Activated T-helper 2 cell treated with anti-CD3 and anti-CD28 coated beads, Interferon-gamma antibody, Interleukin-2, Interleukin-4, amounts not matched to agents 10 μg/mL and 5 μg/mL and 100 μg/mL, durations not matched to agents 14 hours and 24 hours and 36 hours (primary cell): ENCODE results near the gene TAF1. TPM values are rescaled to one million over a fixed set of nuclear protein-coding genes. Genes with fewer than 3 reads are reported as not detected.
"Not testable (repeated sequence)": the region's sequence is repeated elsewhere in the genome, so short reads cannot be mapped to it uniquely, and the experiment has no call there.

Experiments
- DNase-seq: peaks from one replicate; pipeline ENCODE4 v3.0.0; 2021; ENCODE audit warnings: low spot score
- H3K27ac Mint-ChIP-seq: one replicate; pipeline ENCODE4 v1.8.0; 2021; ENCODE audit warnings: mixed read lengths
- H3K27me3 Mint-ChIP-seq: one replicate; pipeline ENCODE4 v1.8.0; 2021; ENCODE audit warnings: low read depth, mixed read lengths
- H3K36me3 Mint-ChIP-seq: one replicate; pipeline ENCODE4 v1.8.0; 2021; ENCODE audit warnings: low read depth, mixed read lengths
- H3K4me1 Mint-ChIP-seq: one replicate; pipeline ENCODE4 v1.8.0; 2021; ENCODE audit warnings: low read depth, mixed read lengths
- H3K4me3 Mint-ChIP-seq: one replicate; pipeline ENCODE4 v1.8.0; 2021; ENCODE audit warnings: low read depth, mild to moderate bottlenecking, moderate library complexity, mixed read lengths
- H3K9me3 Mint-ChIP-seq: one replicate; pipeline ENCODE4 v1.8.0; 2021; ENCODE audit warnings: mixed read lengths
- intact Hi-C: fragments of 100-400 bp; cut with micrococcal nuclease; formaldehyde crosslinking; loops from one replicate; pipeline ENCODE4 v1.15.1; 2023
- total RNA-seq: library from RNA; stranded (reverse); gene quantifications from 2 replicates; pipeline ENCODE4 v1.2.3, GENCODE V29; 2022

Gene TAF1
- total RNA-seq, 1 donor from 2014 or later: 48.0 TPM

DNA sequence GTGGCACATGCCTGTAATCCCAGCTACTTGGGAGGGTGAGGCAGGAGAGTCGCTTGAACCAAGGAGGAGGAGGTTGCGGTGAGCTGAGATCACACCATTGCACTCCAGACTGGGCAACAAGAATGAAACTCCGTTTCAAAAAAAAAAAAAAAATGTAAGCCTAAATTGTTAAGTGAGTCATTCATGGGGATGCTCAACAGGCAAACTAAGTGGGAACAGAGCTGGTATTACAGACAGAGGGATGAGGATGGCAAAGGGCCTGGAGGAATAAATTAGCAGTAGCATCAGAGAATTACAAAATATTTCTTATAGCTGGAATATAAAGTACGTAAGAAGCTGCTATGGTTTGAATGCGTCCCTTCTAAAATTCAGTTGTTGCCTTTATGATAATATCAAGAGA lies 123.4 kb downstream of the TAF1 start:
- Mint-ChIP-seq H3K9me3 (no peaks in the 10 kb centered on the region), H3K4me3 (no peak overlapping the region), H3K36me3 (no peaks in the 10 kb centered on the region), H3K27ac (no peak overlapping the region), H3K4me1 (peaks cover 8% of the 10 kb centered on the region), H3K27me3 (no peaks in the 10 kb centered on the region)
- intact Hi-C loops: no loop called here
- DNase-seq: no peak

DNA sequence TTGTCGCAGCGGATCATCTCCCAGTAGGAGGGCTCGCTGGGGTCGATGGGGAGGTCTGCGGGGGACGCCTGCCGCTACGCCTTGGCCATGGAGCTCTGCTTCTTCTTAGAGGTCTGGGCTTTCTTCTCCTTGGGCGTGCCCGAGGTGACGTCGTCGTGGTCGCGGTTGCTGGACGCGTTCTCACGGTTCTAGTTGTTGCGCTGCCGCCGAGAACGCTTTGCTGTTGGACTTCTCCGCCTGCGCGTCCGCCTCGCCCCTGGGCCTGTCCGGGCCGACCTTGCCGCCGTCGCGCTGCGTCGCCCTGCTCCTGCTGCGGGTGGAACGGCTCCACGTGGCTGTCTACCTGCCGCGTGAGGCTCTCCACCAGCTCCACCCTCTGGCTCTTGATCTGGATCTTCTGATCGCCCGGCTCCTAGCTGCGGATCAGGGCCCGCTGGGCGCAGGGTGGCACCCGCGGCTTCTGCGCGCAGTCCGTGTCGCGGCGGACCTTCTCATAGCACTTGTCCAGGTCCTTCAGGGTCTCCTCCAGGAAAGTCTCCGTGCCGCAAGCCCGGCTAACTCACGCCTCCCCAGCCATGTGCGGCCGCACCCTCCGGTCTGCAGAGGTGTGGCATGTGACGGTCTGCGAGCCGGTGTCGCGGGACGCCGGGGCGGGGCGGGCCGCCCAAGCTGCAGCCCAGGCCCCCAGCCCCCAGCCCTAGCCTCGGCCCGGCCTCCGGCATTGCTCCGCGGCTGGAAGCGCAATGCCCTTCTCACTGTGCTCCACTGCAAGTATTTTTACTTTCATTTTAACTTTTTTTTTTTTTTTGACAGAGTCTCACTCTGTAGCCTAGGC lies 126.3 kb downstream of the TAF1 start:
- peaks cover 12% of the 10 kb centered on the region for H3K4me1 Mint-ChIP-seq
- intact Hi-C loops: loop anchor here (2.0 kb wide), 1 partner anchor 40 kb away; the partner anchor contains the start of gene OGT
- H3K4me3 Mint-ChIP-seq: peak overlapping the region; percentile 78
- H3K27ac Mint-ChIP-seq: peak overlapping the region; percentile 50
- H3K27me3 Mint-ChIP-seq: no peaks in the 10 kb centered on the region
- DNase-seq: peak; percentile 35
- no peaks in the 10 kb centered on the region for H3K36me3 Mint-ChIP-seq
- H3K9me3 Mint-ChIP-seq: no peaks in the 10 kb centered on the region

- Mint-ChIP-seq H3K9me3 (no peaks in the 10 kb centered on the region), H3K27ac (no peak overlapping the region), H3K36me3 (no peaks in the 10 kb centered on the region), H3K4me1 (peaks cover 10% of the 10 kb centered on the region), H3K4me3 (peak overlapping the region; percentile 78), H3K27me3 (no peaks in the 10 kb centered on the region)
- intact Hi-C loops: loop anchor here (2.0 kb wide), 1 partner anchor 40 kb away; the partner anchor contains the start of gene OGT
- DNase-seq: no peak
Measured at GRCh38 chrX:71493111-71493613, 127.0 kb downstream of the TAF1 start.

- DNase-seq, intact Hi-C loops, H3K27ac Mint-ChIP-seq, H3K36me3 Mint-ChIP-seq, H3K9me3 Mint-ChIP-seq, H3K27me3 Mint-ChIP-seq, H3K4me3 Mint-ChIP-seq: not testable (repeated sequence)
- H3K4me1 Mint-ChIP-seq: peaks cover 10% of the 10 kb centered on the region
Measured at GRCh38 chrX:71495979-71496378, 129.8 kb downstream of the TAF1 start.

DNA sequence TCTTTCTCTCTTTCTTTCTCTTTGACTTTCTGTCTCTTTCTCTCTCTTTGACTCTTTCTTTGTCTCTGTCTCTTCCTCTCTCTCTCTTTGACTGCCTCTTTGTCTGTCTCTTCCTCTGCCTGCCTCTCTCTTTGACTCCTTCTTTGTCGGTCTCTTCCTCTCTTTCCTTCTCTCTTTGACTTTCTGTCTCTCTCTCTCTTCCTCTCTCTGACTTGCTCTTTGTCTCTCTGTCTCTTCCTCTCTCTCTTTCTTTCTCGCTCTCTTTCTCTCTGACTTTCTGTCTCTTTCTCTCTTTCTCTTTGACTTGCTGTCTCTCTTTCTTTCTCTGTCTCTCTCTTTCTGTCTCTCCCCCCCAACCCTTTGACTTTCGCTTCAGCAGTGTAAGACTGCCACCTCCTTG lies 130.3 kb downstream of the TAF1 start:
- no peaks in the 10 kb centered on the region for H3K9me3 Mint-ChIP-seq
- DNase-seq: no peak
- H3K27ac Mint-ChIP-seq: no peak overlapping the region
- no peaks in the 10 kb centered on the region for H3K27me3 Mint-ChIP-seq
- intact Hi-C loops: no loop called here
- no peak overlapping the region for H3K4me3 Mint-ChIP-seq
- peaks cover 10% of the 10 kb centered on the region for H3K4me1 Mint-ChIP-seq
- H3K36me3 Mint-ChIP-seq: no peaks in the 10 kb centered on the region

DNA sequence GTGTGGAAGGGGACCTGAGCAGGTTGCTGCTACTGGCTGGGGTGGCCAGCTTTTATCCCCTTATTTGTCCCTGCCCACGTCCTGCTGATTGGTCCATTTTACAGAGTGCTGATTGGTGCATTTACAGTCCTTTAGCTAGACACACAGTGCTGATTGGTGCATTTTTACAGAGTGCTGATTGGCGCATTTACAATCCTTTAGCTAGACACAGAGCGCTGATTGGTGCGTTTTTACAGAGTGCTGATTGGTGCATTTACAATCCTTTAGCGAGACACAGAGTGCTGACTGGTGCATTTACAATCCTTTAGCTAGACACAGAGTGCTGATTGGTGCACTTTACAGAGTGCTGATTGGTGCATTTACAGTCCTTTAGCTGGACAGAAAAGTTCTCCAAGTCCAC lies 135.9 kb downstream of the TAF1 start:
- intact Hi-C loops: not testable (repeated sequence)

DNA sequence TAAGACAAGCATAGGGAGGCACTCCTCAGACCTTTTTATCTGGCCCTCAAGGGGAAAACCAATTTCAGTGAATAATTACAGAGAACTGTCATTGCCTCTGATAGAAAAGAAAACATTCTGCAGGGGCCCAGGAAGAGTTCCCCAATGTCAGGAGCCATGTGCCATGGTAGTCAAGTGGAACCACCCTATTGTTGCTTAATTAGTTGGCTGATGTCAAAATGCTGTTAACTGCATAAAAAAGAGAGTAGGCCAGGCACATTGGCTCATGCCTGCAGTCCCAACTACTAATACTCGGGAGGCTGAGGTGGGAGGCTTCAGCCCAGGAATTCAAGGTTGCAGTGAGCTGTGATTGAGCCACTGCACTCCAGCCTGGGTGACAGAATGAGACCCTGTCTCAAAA lies 138.2 kb downstream of the TAF1 start:
- Mint-ChIP-seq H3K27me3 (peaks cover 3% of the 10 kb centered on the region), H3K4me3 (no peak overlapping the region), H3K27ac (no peak overlapping the region), H3K9me3 (no peaks in the 10 kb centered on the region), H3K4me1 (no peaks in the 10 kb centered on the region), H3K36me3 (no peaks in the 10 kb centered on the region)
- intact Hi-C loops: no loop called here
- no peak for DNase-seq

More for the DNA sequence above, 135.9 kb downstream of the TAF1 start:
- H3K9me3 Mint-ChIP-seq, H3K36me3 Mint-ChIP-seq, H3K27ac Mint-ChIP-seq, H3K27me3 Mint-ChIP-seq, H3K4me1 Mint-ChIP-seq, H3K4me3 Mint-ChIP-seq, DNase-seq: not testable (repeated sequence)

- no peak for DNase-seq
- intact Hi-C loops: no loop called here
- no peaks in the 10 kb centered on the region for H3K36me3 Mint-ChIP-seq
- H3K27me3 Mint-ChIP-seq: no peaks in the 10 kb centered on the region
- H3K27ac Mint-ChIP-seq: no peak overlapping the region
- no peak overlapping the region for H3K4me3 Mint-ChIP-seq
- H3K9me3 Mint-ChIP-seq: no peaks in the 10 kb centered on the region
- peaks cover 9% of the 10 kb centered on the region for H3K4me1 Mint-ChIP-seq
Measured at GRCh38 chrX:71509289-71509688, 143.1 kb downstream of the TAF1 start.

GRCh38 chrX:71510161-71510560 lies 144.0 kb downstream of the TAF1 start:
- H3K27ac Mint-ChIP-seq: no peak overlapping the region
- H3K36me3 Mint-ChIP-seq: no peaks in the 10 kb centered on the region
- H3K4me3 Mint-ChIP-seq: no peak overlapping the region
- no peak for DNase-seq
- intact Hi-C loops: no loop called here
- no peaks in the 10 kb centered on the region for H3K9me3 Mint-ChIP-seq
- H3K27me3 Mint-ChIP-seq: no peaks in the 10 kb centered on the region
- H3K4me1 Mint-ChIP-seq: peaks cover 16% of the 10 kb centered on the region

GRCh38 chrX:71513731-71514130 lies 147.6 kb downstream of the TAF1 start:
- not testable (repeated sequence) for H3K27me3 Mint-ChIP-seq, H3K9me3 Mint-ChIP-seq, H3K36me3 Mint-ChIP-seq, H3K27ac Mint-ChIP-seq, H3K4me3 Mint-ChIP-seq, DNase-seq
- intact Hi-C loops: loop anchor here (1.0 kb wide), 1 partner anchor 19 kb away; no protein-coding TSS in a partner anchor
- peaks cover 16% of the 10 kb centered on the region for H3K4me1 Mint-ChIP-seq

DNA sequence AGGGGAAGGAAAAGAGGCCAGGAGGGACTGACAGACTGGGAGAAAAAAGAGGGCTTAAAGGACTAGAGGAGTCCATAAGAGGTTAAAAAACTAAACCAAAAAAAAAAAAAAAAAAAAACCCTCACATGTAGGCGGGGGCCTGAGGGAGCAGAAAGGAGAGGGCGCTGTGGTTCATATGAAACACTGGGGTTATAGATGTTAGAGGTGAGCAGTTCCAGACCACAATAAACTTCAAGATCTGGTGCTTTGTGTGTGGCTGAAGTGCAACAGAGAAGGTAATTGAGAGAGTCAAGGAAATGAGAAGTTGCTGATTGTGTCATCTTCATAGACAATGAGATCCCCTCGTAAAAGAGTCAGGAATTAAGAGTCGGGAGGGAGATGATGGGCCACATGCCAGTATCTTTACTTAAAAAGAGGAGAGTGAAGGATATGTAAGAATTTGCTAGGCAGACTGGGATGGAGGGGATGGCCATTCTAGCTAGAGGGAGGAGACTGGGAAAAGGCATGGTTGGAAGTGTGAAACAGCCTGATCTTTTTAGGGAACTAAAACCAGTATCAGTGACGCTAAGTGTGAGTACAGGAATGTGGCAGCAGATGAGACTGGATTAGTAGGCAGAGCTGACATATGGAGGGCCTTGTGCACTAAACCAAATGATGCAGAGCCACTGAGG lies 148.3 kb downstream of the TAF1 start:
- DNase-seq: peak; percentile 12
- Mint-ChIP-seq H3K27me3 (no peaks in the 10 kb centered on the region), H3K4me1 (peaks cover 16% of the 10 kb centered on the region), H3K9me3 (no peaks in the 10 kb centered on the region), H3K36me3 (no peaks in the 10 kb centered on the region), H3K27ac (peak overlapping the region; percentile 48), H3K4me3 (peak overlapping the region; percentile 5)
- intact Hi-C loops: loop anchor here (1.0 kb wide), 1 partner anchor 18 kb away; no protein-coding TSS in a partner anchor

DNA sequence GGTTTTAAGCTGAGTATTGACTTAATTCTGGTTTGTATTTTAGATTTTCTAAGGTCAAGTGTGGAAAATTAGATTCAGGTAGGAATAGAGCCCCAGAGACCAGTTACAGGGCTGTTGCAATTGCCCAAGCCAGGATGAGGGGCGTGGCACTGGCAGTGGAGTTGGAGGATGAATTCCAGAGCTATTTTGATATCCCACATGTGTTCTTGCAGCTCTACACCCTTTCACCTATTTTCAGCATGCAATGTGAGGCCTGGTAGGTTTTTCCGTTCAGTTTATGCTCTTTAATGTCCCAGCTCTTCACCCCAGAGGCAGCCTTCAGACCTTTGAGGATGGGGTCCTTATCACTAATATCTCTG lies 148.9 kb downstream of the TAF1 start:
- H3K4me3 Mint-ChIP-seq: no peak overlapping the region
- H3K4me1 Mint-ChIP-seq: peaks cover 16% of the 10 kb centered on the region
- DNase-seq: no peak
- no peaks in the 10 kb centered on the region for H3K9me3 Mint-ChIP-seq
- no peaks in the 10 kb centered on the region for H3K27me3 Mint-ChIP-seq
- H3K36me3 Mint-ChIP-seq: no peaks in the 10 kb centered on the region
- no peak overlapping the region for H3K27ac Mint-ChIP-seq
- intact Hi-C loops: no loop called here
